Testis (tissue), 3 donors: ENCODE measurements around the gene ACSS3. TPM values are rescaled to one million over a fixed set of nuclear protein-coding genes. Genes with fewer than 3 reads are reported as not detected.

Experiments
- DNase-seq: peaks from one replicate; pipeline ENCODE4 v3.0.0-alpha.2; 2019
- H3K27ac ChIP-seq, 2 donors: fragments of 200-600 bp; sonication (generic); one replicate each; pipeline ENCODE4 v1.5.1; 2019
- H3K27me3 ChIP-seq: fragments of 200-600 bp; sonication (generic); one replicate; pipeline ENCODE4 v1.5.1; 2019
- H3K36me3 ChIP-seq: fragments of 200-600 bp; sonication (generic); one replicate; pipeline ENCODE4 v1.5.1; 2017; ENCODE audit warnings: low read depth; ENCODE audit errors: missing control alignments
- H3K4me1 ChIP-seq: fragments of 200-600 bp; sonication (generic); one replicate; pipeline ENCODE4 v1.5.1; 2019
- H3K4me3 ChIP-seq, 2 donors: fragments of 200-600 bp; sonication (generic); one replicate each; pipeline ENCODE4 v1.5.1; 2017 to 2019
- H3K9me3 ChIP-seq: fragments of 200-600 bp; sonication (generic); one replicate; pipeline ENCODE4 v1.5.1; 2017
- POLR2A ChIP-seq: fragments of 450-650 bp; IDR thresholded peaks from one replicate; pipeline ENCODE4 v1.6.1; 2017; ENCODE audit warnings: antibody characterized with exemption, mild to moderate bottlenecking, moderate library complexity
- WGBS, 2 donors: methylation state at CpG; one replicate each; pipeline ENCODE4 v1.1.5; 2018; 5-methylcytosine and 5-hydroxymethylcytosine counted together
- intact Hi-C: fragments of 100-400 bp; cut with DNase I; formaldehyde crosslinking; loops from one replicate; pipeline ENCODE4 v1.15.1; 2023; ENCODE audit warnings: low total_unique reads
- polyA plus RNA-seq: library from polyadenylated mRNA; stranded (reverse); fragments of 350-450 nt; fragmentation: Illumina TruSeq; extraction: RNeasy Lipid Tissue Mini Kit (QIAGEN cat#74804); gene quantifications from one replicate; pipeline ENCODE4 v1.2.3, GENCODE V29; 2014; ENCODE audit warnings: low read depth, low replicate concordance; ENCODE audit not compliant: insufficient read depth
- total RNA-seq, 2 donors: library from RNA; depleted of rRNA; stranded (reverse); fragments of >200 nt; gene quantifications; one replicate each; pipeline ENCODE4 v1.2.3, GENCODE V29; 2016
- TF ChIP-seq, protein P1 (sequence below), 3 experiments: fragments of 450-650 bp in 2 of 3; fragments of 200-600 bp in 1 of 3; sonication (generic) in 1 of 3; IDR thresholded peaks; one replicate each; pipeline ENCODE4 v1.5.1; 2016 to 2019; ENCODE audit warnings: antibody characterized with exemption in 3 of 3, mild to moderate bottlenecking in 2 of 3, moderate library complexity in 1 of 3

The ACSS3 gene
- total and polyA plus RNA-seq, 3 donors from 2014 or later = 7.5 to 22.8 (median 17.1) TPM

DNA sequence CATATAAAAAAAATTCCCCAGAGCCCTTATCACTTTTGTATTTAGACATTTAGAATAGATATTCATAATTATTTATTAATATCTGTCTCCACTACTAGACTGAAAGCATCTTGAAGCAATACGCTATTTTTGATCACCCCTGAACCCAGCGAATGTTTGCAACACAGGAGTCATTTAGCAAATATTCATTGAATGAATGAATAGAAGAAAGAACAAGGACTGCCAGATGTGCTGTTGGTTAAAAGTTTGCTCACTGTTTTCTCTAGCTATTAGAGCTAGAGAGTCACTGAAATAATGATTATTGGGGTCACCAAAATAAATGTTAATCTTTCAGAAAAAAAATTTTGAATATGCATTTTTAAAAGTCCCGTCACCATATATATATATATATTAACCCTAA, 174.3 kb downstream of the ACSS3 start:
- intact Hi-C loops = no loop called here
- Histone ChIP-seq H3K4me3 (no peak overlapping the region), H3K36me3 (no peaks in the 10 kb centered on the region), H3K9me3 (no peaks in the 10 kb centered on the region), H3K27me3 (no peaks in the 10 kb centered on the region), H3K4me1 (no peaks in the 10 kb centered on the region), H3K27ac (no peak overlapping the region)
- no peak for DNase-seq
- TF ChIP-seq, protein P1, sequence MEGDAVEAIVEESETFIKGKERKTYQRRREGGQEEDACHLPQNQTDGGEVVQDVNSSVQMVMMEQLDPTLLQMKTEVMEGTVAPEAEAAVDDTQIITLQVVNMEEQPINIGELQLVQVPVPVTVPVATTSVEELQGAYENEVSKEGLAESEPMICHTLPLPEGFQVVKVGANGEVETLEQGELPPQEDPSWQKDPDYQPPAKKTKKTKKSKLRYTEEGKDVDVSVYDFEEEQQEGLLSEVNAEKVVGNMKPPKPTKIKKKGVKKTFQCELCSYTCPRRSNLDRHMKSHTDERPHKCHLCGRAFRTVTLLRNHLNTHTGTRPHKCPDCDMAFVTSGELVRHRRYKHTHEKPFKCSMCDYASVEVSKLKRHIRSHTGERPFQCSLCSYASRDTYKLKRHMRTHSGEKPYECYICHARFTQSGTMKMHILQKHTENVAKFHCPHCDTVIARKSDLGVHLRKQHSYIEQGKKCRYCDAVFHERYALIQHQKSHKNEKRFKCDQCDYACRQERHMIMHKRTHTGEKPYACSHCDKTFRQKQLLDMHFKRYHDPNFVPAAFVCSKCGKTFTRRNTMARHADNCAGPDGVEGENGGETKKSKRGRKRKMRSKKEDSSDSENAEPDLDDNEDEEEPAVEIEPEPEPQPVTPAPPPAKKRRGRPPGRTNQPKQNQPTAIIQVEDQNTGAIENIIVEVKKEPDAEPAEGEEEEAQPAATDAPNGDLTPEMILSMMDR (IDR thresholded peaks at IDR 0.05) = no peak
- no peak for TF ChIP-seq POLR2A
- 94 to 97% methylated on average over 3 of the region's 3 CpGs for WGBS, 2 donors

DNA sequence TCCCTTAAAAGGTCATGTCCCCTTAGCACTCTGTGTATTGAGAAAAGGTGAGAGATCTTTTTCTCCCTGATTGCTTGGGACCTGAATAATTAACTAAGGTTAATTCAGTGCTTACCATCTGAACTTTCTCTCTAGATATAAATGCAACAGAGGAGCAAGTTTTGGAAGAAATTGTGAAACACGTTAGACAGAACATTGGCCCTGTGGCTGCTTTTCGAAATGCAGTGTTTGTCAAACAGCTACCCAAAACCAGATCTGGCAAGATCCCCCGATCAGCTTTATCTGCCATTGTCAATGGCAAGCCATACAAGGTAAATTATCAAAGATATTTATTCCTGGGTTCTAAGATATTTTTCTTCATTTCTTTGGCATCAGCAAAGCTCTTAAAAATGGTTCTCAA, 175.5 kb downstream of the ACSS3 start:
- Histone ChIP-seq H3K9me3 (no peaks in the 10 kb centered on the region), H3K36me3 (no peaks in the 10 kb centered on the region), H3K27ac (no peak overlapping the region), H3K4me1 (no peaks in the 10 kb centered on the region), H3K27me3 (no peaks in the 10 kb centered on the region), H3K4me3 (no peak overlapping the region)
- WGBS, 2 donors = 88 to 94% methylated on average over 3 of the region's 3 CpGs
- TF ChIP-seq POLR2A = no peak
- TF ChIP-seq, protein P1 (IDR thresholded peaks at IDR 0.05) = no peak
- intact Hi-C loops = no loop called here
- DNase-seq = no peak

DNA sequence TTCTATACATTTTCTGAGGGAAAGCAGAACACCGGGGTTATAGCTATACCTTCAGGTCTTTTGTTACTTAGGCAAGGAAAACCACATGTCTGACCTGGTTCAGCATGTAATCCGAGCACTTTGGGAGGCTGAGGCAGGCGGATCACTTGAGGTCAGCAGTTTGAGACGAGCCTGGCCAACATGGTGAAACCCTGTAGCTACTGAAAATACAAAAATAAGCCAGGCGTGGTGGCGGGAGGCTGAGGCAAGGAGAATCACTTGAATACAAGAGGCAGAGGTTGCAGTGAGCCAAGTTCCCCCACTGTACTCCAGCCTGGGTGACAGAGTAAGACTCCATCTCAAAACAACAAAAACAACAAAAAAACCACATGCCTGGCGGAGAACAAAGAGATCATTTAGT, 177.6 kb downstream of the ACSS3 start:
- Histone ChIP-seq H3K36me3 (no peaks in the 10 kb centered on the region), H3K9me3 (no peaks in the 10 kb centered on the region), H3K27ac (no peak overlapping the region), H3K4me3 (no peak overlapping the region), H3K4me1 (no peaks in the 10 kb centered on the region), H3K27me3 (no peaks in the 10 kb centered on the region)
- 87 to 95% methylated on average over 7 of the region's 7 CpGs for WGBS, 2 donors
- no peak for TF ChIP-seq POLR2A
- TF ChIP-seq, protein P1 (IDR thresholded peaks at IDR 0.05) = no peak
- intact Hi-C loops = no loop called here
- no peak for DNase-seq

DNA sequence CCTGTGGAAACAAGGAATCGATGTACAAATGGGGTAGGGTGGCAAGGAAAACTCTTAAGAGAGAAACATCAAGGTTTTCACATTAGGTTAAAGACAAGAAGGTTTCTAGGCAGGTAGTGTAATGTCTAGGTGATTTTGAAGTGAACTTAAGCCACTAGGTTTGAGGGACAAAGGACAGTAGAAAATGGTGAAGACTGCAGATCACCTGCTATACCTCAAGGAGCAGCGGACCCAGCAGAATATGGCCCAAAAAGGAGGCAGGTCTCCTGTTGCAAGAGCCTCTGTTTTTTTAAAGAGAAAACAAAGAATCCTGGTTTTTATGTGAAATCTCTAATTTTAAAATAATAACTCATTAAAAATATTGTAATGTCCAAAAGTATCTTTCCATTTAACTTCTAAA, 178.1 kb downstream of the ACSS3 start:
- intact Hi-C loops = no loop called here

More for the DNA sequence above, 178.1 kb downstream of the ACSS3 start:
- Histone ChIP-seq H3K27me3 (no peaks in the 10 kb centered on the region), H3K27ac (no peak overlapping the region), H3K9me3 (no peaks in the 10 kb centered on the region), H3K4me1 (no peaks in the 10 kb centered on the region), H3K36me3 (no peaks in the 10 kb centered on the region), H3K4me3 (no peak overlapping the region)
- no peak for DNase-seq
- TF ChIP-seq, protein P1 (IDR thresholded peaks at IDR 0.05) = no peak
- no peak for TF ChIP-seq POLR2A
- 89 to 98% methylated on average over 2 of the region's 2 CpGs for WGBS, 2 donors
